Stimulated activated CD8-positive, alpha-beta memory T cell treated with anti-CD3 and anti-CD28 coated beads, Interleukin-15, amount 100 ng/mL, for 1 hour (primary cell): Measurements from ENCODE around the gene IRAK1.

ENCODE experiments used
- DNase-seq: peaks from one replicate; pipeline ENCODE4 v3.0.0-alpha.2; 2020; ENCODE audit warnings: low read depth

Gene IRAK1

GRCh38 chrX:153971124-153971449, 48.6 kb downstream of the IRAK1 start:
- peak; percentile 73 for DNase-seq

GRCh38 chrX:153970357-153971123, 49.2 kb downstream of the IRAK1 start:
- DNase-seq: no peak

GRCh38 chrX:153969904-153970356, 49.8 kb downstream of the IRAK1 start:
- no peak for DNase-seq

- DNase-seq: no peak
Measured at GRCh38 chrX:153969125-153969903, 50.4 kb downstream of the IRAK1 start.

GRCh38 chrX:153968754-153969124, 51.0 kb downstream of the IRAK1 start:
- DNase-seq: no peak

GRCh38 chrX:153968255-153968654, 51.4 kb downstream of the IRAK1 start:
- DNase-seq: no peak

GRCh38 chrX:153967536-153968224, 52.0 kb downstream of the IRAK1 start:
- no peak for DNase-seq

- no peak for DNase-seq
Measured at GRCh38 chrX:153966841-153967535, 52.7 kb downstream of the IRAK1 start.

GRCh38 chrX:153966283-153966688, 53.4 kb downstream of the IRAK1 start:
- no peak for DNase-seq

GRCh38 chrX:153965406-153965805, 54.3 kb downstream of the IRAK1 start:
- DNase-seq: no peak

- DNase-seq: no peak
Measured at GRCh38 chrX:153964105-153964504, 55.6 kb downstream of the IRAK1 start.

GRCh38 chrX:153963546-153963945, 56.2 kb downstream of the IRAK1 start:
- no peak for DNase-seq

- no peak for DNase-seq
Measured at GRCh38 chrX:153961292-153961691, 58.4 kb downstream of the IRAK1 start.

- no peak for DNase-seq
Measured at GRCh38 chrX:153960786-153961185, 58.9 kb downstream of the IRAK1 start.
